Measurements from ENCODE around the gene MYO18A.

Gene MYO18A

GRCh38 chr17:29073045-29073444 lies 107.2 kb downstream of the MYO18A start:
- no peak for DNase-seq

- DNase-seq: no peak
These were observed 108.9 kb downstream of the MYO18A start for GRCh38 chr17:29071303-29071702.

GRCh38 chr17:29070781-29071180 lies 109.4 kb downstream of the MYO18A start:
- DNase-seq: no peak

DNA sequence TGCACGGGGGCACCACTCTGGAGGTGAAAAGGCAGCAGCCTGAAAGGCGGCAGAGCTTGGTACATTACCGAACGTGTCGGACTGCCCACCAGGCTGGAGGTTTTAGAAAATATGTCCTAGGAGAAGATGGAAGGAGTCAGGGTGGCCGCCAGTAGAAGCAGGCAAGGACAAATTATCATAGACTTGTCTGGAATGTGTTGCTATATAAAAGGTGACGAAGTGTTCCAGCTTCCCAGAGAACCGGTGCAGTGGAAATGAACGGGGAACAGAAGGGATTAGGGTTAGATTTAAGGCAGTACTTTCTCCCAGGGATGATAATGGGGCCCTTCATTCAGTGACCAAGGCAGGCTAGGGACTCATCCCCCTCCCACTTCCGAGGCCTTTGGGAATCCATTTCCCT lies 109.9 kb downstream of the MYO18A start:
- DNase-seq: no peak

GRCh38 chr17:29069526-29070041 lies 110.6 kb downstream of the MYO18A start:
- peak; percentile 98 for DNase-seq

DNA sequence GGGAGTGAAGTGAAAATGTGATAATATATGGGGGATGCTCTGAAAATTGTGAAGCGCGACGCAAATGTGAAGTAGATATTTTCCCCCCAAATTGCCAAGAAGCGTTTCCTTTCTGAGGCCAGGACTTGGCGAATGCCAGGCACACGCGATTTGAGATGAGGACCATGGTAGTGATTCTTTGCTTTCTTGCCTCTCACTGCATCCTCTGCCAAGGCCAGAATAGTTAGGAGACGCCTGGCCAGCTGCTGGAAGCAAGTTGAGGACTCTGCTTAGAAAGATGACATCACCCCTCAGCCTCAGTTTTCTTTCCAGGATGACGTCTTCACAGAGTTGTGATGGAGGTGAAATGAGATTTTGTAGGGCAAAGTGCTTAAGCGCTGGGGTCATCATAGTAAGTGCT lies 111.4 kb downstream of the MYO18A start:
- no peak for DNase-seq

GRCh38 chr17:29066606-29067005 lies 113.6 kb downstream of the MYO18A start:
- no peak for DNase-seq

- DNase-seq: no peak
These were observed 114.2 kb downstream of the MYO18A start for GRCh38 chr17:29066047-29066446.

DNA sequence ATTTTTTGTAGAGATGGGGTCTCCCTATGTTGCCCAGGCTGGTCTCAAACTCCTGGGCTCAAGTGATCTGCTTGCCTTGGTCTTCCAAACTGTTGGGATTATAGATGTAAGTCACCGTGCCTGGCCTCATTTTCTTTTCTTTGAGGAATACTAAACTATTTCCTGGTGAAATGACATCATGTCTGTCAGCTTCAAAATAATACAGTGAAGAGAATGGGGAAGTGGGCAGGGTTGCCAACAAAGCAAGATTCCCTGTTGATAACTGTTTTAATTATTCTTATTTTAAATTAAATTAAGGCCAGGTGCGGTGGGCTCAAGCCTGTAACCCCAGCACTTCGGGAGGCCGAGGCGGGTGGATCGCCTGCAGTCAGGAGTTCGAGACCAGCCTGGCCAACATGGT lies 116.2 kb downstream of the MYO18A start:
- DNase-seq: peak; percentile 44

GRCh38 chr17:29062215-29062614 lies 118.0 kb downstream of the MYO18A start:
- DNase-seq: no peak

DNA sequence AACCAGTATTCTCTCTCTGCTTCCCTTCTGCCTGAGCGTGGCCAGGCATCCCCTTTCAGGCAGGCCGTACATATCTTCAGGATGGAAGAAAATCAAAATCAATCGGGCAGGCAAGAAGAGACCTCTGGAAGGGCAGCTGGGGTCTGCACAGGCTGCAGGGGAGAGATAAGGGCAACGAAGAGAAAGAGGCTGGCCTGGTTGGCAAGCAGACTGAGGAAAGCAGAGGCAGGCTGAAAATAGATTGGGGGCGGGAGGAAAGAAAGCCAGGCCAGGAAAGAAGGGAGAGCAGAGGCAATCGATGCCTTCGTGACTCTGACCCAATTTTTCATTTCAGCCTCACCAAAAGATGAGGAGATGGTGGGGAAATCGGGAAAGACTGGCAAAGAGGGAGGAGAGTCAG lies 119.2 kb downstream of the MYO18A start:
- no peak for DNase-seq

DNA sequence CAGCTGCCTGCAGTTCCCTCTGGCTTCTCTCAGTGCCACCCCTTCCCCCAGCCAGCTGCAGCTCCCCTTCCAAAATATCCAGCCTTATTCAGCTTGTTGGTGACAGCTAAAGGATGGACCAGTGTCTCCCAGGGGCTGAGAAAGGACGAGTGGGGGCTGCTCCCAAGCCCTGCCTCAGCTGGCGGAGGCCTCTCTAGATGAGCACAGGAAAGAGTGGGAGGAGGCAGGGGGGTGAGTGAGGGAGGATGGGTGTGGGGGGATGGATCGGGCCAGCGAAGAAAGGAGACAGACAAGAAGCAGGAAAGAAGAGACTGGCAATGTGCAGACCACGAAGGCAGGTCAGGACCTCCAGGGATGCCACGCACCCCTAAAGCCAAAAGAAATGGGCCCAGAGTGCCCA lies 119.7 kb downstream of the MYO18A start:
- no peak for DNase-seq

GRCh38 chr17:29059281-29059680 lies 120.9 kb downstream of the MYO18A start:
- peak; percentile 67 for DNase-seq

DNA sequence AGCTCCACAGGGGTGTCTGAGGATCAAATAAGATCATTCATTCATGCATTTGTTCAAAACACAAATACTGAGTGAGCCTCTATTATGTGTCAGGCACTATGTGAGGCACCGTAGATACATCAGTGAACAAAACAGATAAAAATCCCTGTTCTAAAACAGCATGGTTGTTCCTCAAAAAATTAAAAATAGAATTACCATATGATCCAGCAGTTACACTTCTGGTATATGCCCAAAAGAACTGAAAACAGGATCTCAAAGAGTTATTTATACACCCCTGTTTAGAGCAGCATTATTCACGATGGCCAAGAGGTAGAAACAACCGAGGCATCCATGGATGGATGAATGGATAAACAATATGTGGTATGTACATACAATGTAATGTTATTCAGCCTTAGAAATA lies 121.8 kb downstream of the MYO18A start:
- DNase-seq: peak; percentile 16

GRCh38 chr17:29057361-29057760 lies 122.8 kb downstream of the MYO18A start:
- DNase-seq: no peak

DNA sequence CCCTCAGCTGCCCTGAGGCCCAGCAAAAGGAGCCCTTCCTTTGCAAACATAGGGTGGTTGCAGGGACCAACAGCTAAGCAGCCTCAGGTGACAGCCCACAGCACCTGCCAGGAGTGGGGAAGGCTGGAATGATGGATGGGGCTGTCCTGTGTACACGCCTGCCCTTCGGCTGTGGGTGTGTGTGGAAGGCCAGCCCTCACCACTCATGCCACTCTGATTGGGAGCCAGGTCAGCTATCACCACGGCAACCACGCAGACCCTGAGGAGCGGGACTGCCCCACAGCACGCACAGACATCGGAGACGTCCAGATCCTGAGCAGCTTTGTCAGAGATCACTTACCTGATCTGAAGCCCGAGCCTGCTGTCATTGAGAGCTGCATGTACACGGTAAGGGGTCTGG lies 125.4 kb downstream of the MYO18A start:
- DNase-seq: no peak

- DNase-seq: no peak
These were observed 128.5 kb downstream of the MYO18A start for GRCh38 chr17:29051731-29052130.

DNA sequence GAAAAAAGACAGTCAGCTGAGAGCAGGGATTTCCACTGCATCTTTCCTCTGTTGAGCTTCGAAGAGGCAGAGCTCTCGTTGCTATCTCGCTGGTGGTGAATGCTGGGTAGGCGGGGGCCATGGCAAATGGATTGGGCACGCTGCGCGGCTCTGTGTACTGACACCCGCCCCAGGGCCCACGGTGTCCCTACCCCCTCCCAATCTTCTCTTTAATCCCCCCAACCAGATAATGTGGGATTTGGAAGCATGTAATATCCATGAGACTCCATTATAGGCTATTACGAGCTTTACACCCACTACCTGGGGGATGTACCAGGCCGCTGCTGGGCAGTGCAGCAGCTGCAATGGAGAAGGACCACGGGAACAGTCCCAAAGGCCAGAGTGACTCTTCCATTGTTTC lies 129.0 kb downstream of the MYO18A start:
- DNase-seq: no peak

DNA sequence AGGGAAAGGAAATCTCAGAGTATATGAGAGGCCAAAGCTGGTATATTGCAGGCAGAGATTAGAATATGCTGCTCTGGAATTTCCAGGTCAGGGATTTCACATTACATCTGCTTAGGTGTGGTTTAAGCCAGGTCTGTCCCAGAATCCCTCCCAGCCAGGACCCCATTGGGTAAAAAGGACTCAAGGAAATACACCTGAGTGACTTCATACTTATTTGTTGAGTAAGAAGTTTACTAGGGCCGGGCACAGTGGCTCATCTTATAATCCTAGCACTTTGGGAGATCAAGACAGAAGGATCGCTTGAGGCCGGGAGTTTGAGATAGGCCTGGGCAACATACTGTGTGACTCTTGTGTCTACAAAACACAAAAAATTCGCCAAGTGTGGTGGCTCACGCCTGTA lies 130.0 kb downstream of the MYO18A start:
- DNase-seq: no peak

DNA sequence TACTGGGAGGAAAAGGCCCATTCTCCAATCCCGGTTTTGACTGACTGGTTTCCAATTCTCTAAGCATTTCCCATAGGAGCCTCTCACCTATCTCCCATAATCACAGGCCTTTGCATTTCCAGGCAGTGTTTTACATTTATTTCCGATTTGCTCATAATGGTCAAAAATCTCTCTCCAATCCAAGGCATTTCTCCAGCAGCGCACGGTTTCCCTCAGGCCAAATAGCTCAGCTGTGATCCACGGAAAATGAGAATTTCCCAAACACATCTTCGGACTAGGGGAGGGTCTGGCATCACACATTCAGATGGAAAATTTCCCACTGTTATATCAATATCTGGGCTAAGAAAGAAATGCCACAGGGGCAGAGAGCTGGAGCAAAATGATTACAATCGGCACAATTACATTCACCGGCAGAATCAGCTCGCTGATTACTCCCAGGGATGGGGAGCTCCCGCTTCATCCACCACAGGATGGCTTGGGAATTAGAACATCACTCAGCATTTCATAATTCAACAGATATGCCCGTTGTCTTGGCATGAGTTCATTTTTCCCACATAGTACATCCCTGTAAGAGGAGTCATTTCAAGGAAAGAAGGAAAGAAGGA lies 130.6 kb downstream of the MYO18A start:
- DNase-seq: no peak

DNA sequence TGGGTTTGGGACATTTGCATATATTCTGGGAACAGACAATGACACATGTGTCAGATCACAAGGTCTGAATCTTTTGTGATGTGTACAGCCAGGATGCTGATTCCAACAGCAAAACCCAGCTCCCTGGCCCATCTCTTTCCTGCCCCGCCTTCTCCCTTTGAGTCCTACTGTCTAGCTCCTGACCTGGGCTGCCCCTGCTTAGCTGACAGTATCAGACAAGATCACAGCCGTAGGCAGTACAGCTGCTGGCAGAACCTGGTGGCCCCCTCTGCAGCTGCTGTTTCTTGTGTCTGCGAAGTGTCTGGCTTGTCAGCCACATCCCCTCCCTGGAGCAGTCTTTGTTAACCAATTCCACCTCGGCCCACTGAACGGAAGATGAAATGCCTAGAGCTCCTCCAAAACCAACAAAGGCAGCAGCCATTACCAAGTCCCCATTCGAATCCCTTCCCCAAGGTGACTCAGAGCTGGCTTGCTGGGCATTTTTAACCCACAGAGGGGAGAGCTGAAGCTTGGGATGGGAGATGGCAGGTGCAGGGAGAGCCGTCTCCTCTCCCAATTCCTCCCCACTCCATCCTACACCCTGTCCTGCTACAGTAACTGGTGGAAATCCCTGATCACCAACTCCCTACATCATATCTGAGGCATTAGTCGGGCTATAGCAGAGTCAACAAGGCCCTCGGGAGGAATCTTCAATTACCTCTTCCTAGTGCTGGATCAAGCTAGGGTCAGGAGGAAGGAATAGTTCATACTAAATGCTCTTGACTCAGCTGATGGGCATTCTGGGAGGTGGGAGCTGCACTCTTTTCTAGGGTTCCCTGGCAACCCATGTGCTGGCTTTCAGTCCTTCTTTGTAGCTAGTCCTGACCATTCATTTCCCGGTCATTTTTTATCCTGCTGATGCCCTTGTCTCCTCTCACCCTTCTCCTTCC lies 131.5 kb downstream of the MYO18A start:
- no peak for DNase-seq

DNA sequence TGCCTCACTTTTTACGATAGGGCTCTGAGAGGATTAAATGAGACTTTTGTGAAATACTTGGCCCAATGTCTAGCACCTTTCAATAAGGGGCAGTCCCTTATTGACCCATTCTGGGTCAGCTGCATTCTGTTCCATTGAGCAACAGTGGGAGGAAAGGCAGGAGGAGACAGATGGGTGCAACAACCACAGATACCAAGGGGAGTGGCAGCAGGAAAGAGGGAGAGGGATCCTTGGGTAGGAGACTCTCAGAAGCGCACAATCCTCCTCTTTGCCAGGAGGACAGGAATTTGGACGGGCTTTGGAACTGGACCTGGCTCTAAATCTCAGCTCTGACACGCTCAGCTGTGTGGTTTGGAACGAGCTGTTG lies 133.7 kb downstream of the MYO18A start:
- peak; percentile 73 for DNase-seq

DNA sequence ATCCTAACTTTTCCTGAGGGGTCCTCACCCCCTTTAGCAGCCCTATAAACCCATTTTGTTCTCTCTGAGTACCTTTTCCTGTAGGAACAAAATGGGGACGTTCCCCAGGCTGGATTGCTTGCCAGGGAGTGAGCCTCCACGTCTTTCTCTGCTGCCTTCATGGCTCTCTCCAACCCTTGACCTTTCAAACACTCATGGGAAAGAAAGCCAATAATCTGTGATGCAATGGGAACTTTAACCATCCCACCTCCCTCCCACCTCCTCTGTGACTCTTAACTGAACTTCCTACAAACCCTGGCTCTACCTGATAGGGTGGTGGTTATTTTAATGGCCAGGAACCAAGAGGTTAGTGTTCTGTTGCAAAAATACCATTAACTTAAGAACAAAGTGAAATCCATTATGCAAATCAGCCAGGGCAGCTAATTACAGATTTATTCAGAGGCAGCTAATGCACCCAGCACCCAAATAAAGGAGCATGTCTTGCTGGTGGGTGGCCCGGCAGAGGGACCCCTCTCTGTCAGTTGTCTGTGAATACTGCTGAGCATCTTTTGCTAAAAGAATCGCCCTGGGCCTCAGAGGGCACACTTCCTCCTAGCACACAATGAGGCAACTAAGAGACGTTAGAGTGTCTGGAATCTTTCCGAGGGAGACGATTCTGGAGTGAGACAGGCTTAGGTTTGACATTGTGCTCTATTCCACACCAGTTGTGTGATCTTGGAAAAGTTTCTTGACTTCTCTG lies 134.3 kb downstream of the MYO18A start:
- peak; percentile 74 for DNase-seq

DNA sequence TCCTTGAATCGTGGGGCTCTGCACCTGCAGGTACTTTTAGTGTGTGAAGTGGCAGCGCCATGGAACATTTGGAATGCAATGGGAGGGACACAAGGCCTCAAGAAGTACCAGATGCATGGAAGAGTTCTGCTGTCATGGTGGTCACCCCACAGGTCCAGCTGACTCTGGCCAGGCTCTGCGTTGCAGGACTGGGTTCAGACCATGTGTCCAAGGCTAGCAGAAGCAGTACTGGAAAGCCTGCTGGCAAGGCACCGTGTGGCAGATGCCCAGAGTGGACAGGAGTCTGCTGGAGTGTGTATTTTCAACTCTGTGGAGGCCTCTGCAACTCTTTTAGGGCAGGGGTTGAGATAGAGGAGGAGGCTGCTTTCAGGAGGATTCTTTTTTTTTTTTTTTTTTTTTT lies 135.2 kb downstream of the MYO18A start:
- DNase-seq: no peak

All from MV-4-11 (cell line).